Measurements from ENCODE around the gene LRRC27. TPM values are rescaled to one million over a fixed set of nuclear protein-coding genes. Genes with fewer than 3 reads are reported as not detected.
"Not testable (repeated sequence)": the region's sequence is repeated elsewhere in the genome, so short reads cannot be mapped to it uniquely, and the experiment has no call there.

The LRRC27 gene
- total RNA-seq, 4 donors from 2014 or later = 1.5 to 5.3 (median 2.4) TPM

- H3K9me3 ChIP-seq = no peaks in the 10 kb centered on the region
- H3K4me3 ChIP-seq = no peak overlapping the region
- peaks cover 0 to 40% (median 0%) of the 10 kb centered on the region in 3 donors for H3K36me3 ChIP-seq
- no peak overlapping the region for H3K27ac ChIP-seq
- H3K27me3 ChIP-seq = no peaks in the 10 kb centered on the region
- TF ChIP-seq CTCF (IDR thresholded peaks at IDR 0.05) = no peak
- no peak for TF ChIP-seq POLR2A (IDR thresholded peaks at IDR 0.05)
- intact Hi-C loops (cut with DNase I) = loop anchor here (5.0 kb wide), 1 partner anchor 127 kb away; no protein-coding TSS in a partner anchor
- 81 to 89% methylated on average over 2 to 4 of the region's 6 CpGs for WGBS, 2 donors
- no peaks in the 10 kb centered on the region for H3K4me1 ChIP-seq
- DNase-seq = no peak
Measured at GRCh38 chr10:132349766-132350165, 17.8 kb downstream of the LRRC27 start.

- intact Hi-C loops (cut with DNase I) = no loop called here
- no peak overlapping the region for H3K4me3 ChIP-seq
- no peaks in the 10 kb centered on the region for H3K9me3 ChIP-seq
- H3K27ac ChIP-seq = no peak overlapping the region
- 81% methylated on average over 3 of the region's 11 CpGs; no CpG with 5 or more reads in 1 of the 2 donors for WGBS, 2 donors
- DNase-seq = no peak
- H3K27me3 ChIP-seq = no peaks in the 10 kb centered on the region
- TF ChIP-seq CTCF (IDR thresholded peaks at IDR 0.05) = no peak
- no peak for TF ChIP-seq POLR2A (IDR thresholded peaks at IDR 0.05)
- H3K36me3 ChIP-seq = peaks cover 0 to 34% (median 0%) of the 10 kb centered on the region in 3 donors
- H3K4me1 ChIP-seq = no peaks in the 10 kb centered on the region
Measured at GRCh38 chr10:132350391-132350790, 18.4 kb downstream of the LRRC27 start.

- Histone ChIP-seq H3K4me1 (no peaks in the 10 kb centered on the region), H3K9me3 (no peaks in the 10 kb centered on the region), H3K4me3 (no peak overlapping the region), H3K27me3 (no peaks in the 10 kb centered on the region), H3K36me3 (peaks cover 0 to 28% (median 0%) of the 10 kb centered on the region in 3 donors), H3K27ac (no peak overlapping the region)
- 91 to 100% methylated on average over 1 to 12 of the region's 17 CpGs for WGBS, 2 donors
- intact Hi-C loops (cut with DNase I) = no loop called here
- no peak for DNase-seq
- TF ChIP-seq CTCF (IDR thresholded peaks at IDR 0.05) (no peak), POLR2A (IDR thresholded peaks at IDR 0.05) (no peak)
Measured at GRCh38 chr10:132350946-132351345, 19.0 kb downstream of the LRRC27 start.

GRCh38 chr10:132351611-132352010, 19.6 kb downstream of the LRRC27 start:
- TF ChIP-seq POLR2A (IDR thresholded peaks at IDR 0.05) (no peak), CTCF (IDR thresholded peaks at IDR 0.05) (no peak)
- intact Hi-C loops (cut with DNase I) = no loop called here
- Histone ChIP-seq H3K4me3 (no peak overlapping the region), H3K9me3 (no peaks in the 10 kb centered on the region), H3K36me3 (peaks cover 0 to 25% (median 0%) of the 10 kb centered on the region in 3 donors), H3K27ac (no peak overlapping the region), H3K4me1 (no peaks in the 10 kb centered on the region), H3K27me3 (no peaks in the 10 kb centered on the region)
- no peak for DNase-seq
- WGBS, 2 donors = 92 to 93% methylated on average over 13 of the region's 25 CpGs

GRCh38 chr10:132352462-132353308, 20.7 kb downstream of the LRRC27 start:
- H3K27ac ChIP-seq; H3K9me3 ChIP-seq; H3K4me3 ChIP-seq; intact Hi-C loops (cut with DNase I); DNase-seq; H3K27me3 ChIP-seq; H3K4me1 ChIP-seq: not testable (repeated sequence)
- WGBS, 2 donors = 20 to 46% methylated on average over 13 to 14 of the region's 44 CpGs
- H3K36me3 ChIP-seq = peaks cover 0 to 20% (median 0%) of the 10 kb centered on the region in 3 donors
- peak; percentile 47 to 73 (median 70) for TF ChIP-seq CTCF (IDR thresholded peaks at IDR 0.05)

Measured in esophagus squamous epithelium (tissue), 5 donors.